HG03095 (cell line): ENCODE data around the gene MANSC1.

Experiments used
- ATAC-seq: cut with Tn5 transposase; IDR thresholded peaks from one replicate; pipeline ENCODE4 v1.9.1; 2021; ENCODE audit warnings: moderate library complexity; ENCODE audit not compliant: unreplicated experiment

MANSC1 gene

GRCh38 chr12:12349711-12350665 is at the start of gene MANSC1:
Gene MANSC1, minus strand, starts transcription at chr12:12350242. Its CDS starts 6,928 bp downstream, at chr12:12343314.
- ATAC-seq, result no peak

- ATAC-seq, result no peak
Observed at GRCh38 chr12:12399161-12399560, 49.1 kb upstream of the MANSC1 start.

GRCh38 chr12:12398026-12398859 is 48.2 kb upstream of the MANSC1 start:
- no peak for ATAC-seq

DNA sequence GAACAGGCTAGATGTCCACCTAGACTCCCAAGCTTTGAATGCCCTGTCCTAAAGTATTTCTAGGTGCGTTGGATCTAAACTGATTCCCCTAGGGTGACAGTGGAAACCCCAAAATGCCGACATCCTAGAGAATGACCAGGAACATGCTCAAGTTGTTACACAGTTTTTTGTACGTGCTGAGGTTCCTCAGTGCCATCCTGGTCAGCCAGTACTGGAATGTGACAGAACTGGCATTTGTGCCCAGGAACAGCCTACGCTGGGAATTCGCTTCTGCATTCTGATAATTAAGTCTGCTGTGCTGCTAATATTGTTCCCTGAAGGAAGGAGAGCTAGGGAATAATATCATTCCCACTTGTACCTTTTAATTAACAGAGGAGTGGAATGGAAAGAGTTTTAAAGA is 47.1 kb upstream of the MANSC1 start:
- no peak for ATAC-seq

GRCh38 chr12:12396694-12397093 is 46.7 kb upstream of the MANSC1 start:
- ATAC-seq, result no peak

DNA sequence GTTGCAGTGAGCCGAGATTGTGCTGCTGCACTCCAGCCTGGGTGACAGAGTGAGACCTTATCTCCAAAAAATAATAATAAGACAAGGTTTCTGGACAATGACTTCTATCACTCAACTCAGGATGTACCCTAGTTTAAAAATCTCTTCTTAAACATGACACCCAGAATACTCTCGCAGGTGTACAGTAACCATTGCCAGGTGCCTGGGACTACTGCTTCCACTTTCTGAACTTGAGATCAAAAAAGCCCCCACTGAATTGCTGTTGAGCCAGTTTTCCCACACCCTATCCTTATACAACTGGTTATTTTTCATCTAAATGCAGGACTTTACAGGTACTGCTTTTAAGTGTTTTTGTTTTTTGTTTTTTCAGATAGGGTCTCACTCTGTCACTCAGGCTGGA is 43.1 kb upstream of the MANSC1 start:
- ATAC-seq, result no peak

DNA sequence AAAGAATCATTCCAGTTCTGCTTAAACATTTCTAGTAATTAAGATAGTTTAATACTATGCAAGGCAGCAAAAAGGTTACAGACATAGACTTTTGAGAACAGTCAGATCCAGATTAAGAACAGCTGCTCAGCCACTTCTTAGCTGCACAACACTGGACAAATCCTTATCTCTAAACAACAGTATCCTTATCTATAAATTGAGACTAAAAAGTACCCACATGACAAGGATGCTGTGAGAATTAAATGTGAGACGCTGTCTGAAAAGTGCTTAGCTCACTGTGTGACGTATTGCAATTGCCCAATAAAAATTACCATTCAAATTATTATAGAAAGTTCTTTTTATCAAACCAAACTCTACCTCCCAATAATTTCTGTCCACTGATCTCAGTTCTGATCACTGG is 42.4 kb upstream of the MANSC1 start:
- no peak for ATAC-seq

GRCh38 chr12:12387501-12387900 is 37.5 kb upstream of the MANSC1 start:
- no peak for ATAC-seq

DNA sequence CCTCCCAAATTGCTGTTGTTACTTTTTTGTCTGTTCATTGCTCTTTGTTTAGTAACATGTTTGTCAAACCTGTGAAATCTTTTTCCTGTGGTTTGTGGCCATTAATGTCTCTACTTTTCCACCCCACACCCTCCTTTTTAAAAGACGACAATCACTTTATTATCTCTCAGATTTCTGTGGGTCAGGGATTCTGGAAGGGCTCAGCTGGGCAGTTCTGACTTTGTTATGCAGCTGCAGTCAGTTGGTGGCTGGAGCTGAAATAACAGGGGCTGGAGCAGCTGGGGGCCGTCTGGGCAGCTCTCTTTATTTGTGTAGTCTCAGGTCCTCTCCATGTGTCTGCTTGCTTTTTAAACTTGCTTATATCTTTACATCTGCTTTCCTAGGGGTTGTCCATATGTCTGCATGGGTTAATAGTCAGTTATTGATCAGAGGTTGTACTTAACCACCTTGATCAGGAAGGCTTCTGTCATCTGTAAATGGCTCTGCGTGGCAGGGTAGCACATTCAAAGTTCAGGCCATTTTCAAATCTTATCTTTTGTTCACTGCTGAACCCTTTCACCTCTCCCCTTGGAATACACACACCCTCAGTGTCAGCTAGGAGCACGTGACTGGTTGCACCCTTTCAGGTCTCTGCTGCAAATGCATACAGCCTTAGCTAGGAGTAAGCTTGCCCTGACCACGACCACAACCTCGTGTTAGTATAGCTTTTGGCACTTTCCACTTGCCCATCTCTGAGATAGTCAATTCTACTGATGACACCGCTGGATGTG is 34.7 kb upstream of the MANSC1 start:
- no peak for ATAC-seq

GRCh38 chr12:12381982-12382381 is 31.9 kb upstream of the MANSC1 start:
- ATAC-seq, result no peak

DNA sequence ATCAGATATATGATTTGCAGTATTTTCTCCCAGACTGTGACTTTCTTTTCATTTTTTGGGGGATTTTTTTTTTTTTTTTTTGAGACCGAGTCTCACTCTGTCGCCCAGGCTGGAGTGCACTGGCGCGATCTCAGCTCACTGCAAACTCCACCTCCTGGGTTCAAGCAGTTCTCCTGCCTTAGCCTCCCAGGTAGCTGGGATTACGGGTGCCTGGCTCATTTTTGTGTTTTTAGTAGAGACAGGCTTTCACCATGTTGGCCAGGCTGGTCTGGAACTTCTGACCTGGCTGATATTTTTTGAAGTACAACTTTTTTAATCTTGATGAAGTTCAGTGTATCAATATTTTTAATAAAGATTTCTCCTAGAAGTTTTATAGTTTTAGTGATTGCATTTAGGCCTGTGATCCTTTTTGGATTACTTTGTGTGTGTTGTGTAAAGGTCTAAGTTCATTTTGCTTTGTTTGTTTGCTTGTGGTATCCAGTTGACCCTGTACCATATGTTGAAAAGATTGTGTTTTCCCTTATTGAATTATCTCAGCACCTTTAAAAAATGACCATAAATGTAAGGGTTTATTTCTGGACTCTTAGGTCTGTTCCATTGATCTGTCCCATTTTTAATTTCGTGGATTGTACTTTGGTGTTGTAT is 31.0 kb upstream of the MANSC1 start:
- ATAC-seq, result no peak

DNA sequence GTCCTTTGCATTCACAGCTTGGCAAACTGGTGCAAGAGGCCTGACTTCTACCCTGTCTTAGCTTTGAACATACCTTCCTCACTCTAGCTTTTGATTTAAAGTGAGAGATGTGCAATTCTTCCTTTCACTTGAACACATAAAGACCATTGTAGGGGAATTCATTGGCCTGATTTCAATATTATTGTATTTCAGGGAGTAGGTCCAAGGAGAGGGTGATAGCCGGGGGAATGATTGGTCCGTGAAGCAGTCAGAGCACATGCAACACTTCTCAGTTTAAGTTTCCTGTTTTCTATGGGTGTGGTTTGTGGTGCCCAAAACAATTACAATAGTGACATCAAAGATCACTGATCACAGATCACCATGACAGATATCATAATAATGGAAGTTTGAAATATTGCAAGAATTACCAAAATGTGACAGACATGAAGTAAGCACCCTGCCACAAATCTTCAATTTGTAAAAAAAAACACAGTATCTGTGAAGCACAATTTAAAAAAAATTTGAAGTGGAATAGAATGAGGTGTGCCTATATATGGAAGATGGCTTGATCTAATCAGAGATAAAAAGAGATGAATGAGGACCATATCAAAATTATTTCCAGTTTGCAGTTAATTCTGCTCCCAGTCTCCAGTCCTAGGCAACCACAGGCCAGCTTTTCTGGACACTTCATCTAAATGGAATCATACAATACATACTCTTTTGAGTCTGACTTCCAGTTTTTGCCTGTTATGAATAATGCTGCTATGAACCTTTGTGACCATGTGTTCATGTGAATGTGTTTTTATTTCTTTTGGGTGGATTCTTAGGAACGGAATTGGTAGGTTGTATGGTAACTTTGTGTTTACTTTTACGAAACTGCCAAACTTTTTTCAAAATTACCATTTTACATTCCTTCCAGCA is 30.0 kb upstream of the MANSC1 start:
- no peak for ATAC-seq

DNA sequence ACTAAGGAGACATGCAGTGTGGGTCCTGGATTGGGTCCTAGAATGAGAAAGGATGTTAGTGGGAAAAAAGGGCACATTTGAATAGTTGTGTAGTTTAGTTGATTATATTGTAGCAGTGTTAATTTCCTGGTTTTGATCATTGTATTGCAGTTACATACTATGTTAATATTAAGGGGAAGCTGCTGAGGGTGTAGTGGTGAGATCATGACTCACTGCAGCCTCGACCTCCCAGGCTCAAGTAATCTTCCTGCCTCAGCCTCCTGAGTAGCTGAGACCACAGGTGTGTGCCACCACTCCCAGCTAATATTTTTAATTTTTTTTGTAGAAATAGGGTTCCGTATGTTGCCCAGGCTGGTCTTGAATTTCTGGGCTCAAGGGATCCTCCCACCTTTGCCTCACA is 28.6 kb upstream of the MANSC1 start:
- no peak for ATAC-seq

GRCh38 chr12:12376646-12377448 is 26.8 kb upstream of the MANSC1 start:
- no peak for ATAC-seq

DNA sequence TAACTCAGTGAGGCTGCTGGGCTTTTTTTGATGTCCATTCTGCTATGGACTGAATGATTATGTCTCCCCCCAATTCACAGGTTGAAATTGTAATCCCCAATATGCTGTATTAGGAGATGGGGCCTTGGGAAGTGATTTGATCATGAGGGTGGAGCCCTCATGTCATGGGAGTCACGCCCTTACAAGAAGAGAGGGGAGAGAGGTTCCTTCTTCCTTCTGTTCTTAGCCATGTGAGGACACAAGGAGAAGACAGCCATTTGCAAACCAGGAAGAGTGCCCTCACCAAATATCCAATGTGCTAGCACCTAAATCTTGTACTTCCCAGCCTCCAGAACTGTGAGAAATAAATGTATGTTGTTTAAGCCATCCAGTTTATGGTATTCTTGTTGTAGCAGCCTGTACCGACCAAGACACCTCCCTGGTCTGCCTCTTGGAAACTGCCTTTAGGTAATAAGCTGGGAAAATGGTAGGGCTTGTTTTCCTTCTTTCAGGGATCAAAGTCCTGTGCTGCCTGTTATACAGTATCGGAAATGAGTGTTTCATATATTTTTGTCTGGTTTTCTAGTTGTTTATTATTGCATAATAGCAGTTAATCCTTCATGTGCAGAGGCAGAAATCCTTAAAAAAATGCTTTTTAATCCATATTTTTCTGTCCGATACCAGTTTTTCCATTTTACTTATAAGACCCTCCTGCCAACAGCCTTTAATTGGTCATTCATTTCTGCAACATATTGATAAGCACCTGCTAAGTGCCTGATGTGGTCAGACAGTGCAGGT is 23.1 kb upstream of the MANSC1 start:
- ATAC-seq, result no peak

GRCh38 chr12:12367482-12367998 is 17.5 kb upstream of the MANSC1 start:
- ATAC-seq, result no peak

DNA sequence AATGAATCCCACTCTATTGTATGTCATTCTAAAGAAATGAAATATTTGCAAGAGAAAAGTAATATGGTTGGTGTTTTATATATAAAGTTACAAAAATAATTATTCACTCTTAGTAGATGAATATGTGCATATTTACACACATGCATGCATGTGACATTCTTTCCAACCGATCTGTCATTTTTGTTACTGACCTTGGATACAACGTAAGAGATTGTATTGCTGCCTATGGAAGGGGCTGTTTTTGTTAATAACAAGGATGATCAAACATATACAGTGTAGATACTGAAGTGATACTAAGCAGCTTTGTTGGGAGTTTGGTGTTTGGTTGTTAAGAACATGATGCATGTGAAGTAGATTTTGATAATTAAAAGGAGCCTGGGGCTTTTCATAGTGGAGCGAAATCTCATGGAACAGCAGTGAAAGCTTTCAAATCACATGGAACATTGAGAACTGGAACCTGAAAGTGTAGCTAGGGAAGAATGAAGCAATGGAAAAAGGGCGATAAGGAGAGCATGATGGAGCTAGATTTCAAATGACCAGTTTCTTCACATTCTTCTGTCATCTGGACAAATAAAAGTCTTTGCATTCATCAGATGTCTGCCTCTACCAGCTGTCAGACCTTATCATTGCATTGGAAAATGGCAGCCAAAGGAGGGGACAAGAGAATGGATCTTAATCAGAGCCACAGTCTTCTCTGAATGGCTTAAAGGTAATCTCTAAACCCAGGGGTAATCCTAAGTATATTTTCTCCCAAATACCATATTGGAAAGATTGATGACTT is 16.8 kb upstream of the MANSC1 start:
- ATAC-seq, result no peak
